ENCODE data around the gene AGPS.

- TF ChIP-seq GATA2 (IDR thresholded peaks at IDR 0.05; ENCODE audit: low read depth, low read length) (no peak), GATA3 (IDR thresholded peaks at IDR 0.05; ENCODE audit: low read depth, low read length) (no peak)
These were observed 43.6 kb upstream of the AGPS start for GRCh38 chr2:177348733-177349693.

All from SH-SY5Y (cell line).